GM10847 (cell line): ENCODE measurements around the gene ZNF385B.

Source experiments
- POLR2A ChIP-seq: IDR thresholded peaks from 2 replicates; pipeline ENCODE4 v1.6.1; 2011; ENCODE audit not compliant: insufficient read length; ENCODE audit errors: extremely low read depth

ZNF385B gene

DNA sequence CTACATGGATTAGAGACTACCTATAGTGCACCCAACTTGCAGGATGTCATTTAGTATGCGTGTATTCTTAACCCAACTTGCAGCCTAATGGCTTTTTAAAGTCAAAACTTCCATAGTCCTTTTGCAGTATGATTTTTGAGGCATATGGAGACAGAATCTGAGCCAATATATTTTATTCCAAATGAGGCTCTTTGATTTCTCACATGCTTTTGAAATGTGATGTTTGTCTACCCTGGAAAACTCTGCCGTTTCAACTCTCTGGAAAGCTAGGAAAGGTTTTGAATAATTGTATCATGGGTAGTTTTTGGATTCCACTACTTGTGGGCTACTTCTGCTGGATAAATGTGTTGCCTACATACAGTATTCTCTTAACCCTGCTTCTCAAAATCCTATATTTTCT, 206.6 kb downstream of the ZNF385B start:
- no peak for TF ChIP-seq POLR2A

- TF ChIP-seq POLR2A: no peak
Measured at GRCh38 chr2:179652296-179652695, 209.1 kb downstream of the ZNF385B start.

DNA sequence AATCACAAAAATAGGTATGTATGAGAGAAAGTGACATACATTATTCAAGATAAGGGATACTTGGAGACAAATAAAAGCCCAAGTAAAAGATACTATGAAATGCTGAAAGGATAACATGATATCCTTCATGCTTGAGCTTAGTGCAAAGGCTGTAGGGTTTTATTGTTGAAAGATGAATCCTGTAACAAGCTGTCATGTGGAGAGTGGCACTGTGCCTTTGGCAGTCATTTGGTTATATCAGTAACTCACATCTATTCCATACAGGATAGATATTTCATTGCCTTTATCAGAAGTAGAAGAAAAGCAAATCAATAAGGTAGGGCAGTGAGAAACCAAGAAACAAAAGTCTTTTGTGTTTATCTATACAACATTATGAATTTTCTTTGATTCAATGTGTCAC, 211.0 kb downstream of the ZNF385B start:
- no peak for TF ChIP-seq POLR2A

- no peak for TF ChIP-seq POLR2A
Measured at GRCh38 chr2:179646862-179647587, 214.4 kb downstream of the ZNF385B start.

GRCh38 chr2:179646173-179646769, 215.1 kb downstream of the ZNF385B start:
- TF ChIP-seq POLR2A: no peak

GRCh38 chr2:179645047-179645446, 216.4 kb downstream of the ZNF385B start:
- TF ChIP-seq POLR2A: no peak

DNA sequence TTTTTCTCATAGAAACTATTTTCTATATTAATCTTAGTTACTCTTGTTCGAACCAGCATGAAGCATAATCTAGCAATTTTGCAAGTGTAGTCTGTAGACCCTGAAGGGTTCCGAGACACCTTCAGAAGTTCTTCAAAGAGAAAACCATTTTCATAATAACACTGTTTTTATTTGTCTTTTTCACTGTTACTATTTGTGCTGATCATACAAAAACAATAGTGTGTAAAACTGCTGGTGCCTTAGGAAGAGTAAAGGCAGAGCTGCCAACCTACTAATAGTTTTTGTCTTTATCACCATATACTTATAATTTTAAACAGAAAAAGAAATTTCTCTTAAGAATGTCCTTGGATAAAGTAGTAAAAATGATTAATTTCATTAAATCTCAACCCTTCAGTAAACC, 218.9 kb downstream of the ZNF385B start:
- TF ChIP-seq POLR2A: no peak

DNA sequence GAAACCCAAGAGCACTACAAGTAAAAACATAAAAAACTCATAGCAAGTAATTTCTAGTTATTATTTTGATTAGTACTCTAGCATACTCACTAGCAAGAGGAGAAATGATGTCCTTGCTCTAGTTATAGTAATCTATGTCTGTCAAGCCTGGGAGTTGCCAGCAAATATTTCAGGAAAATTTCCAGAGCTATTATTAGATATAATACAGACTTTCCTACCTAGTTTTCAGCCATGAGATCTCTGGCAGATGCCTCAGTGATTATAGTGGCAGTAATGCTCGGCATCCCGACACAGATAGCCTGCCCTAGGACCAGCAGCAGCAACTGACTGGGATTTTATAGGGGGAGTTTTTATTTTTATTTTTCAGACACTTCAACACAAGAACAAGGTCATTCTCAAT, 224.4 kb downstream of the ZNF385B start:
- TF ChIP-seq POLR2A: no peak

GRCh38 chr2:179636100-179636980, 225.1 kb downstream of the ZNF385B start:
- TF ChIP-seq POLR2A: no peak

DNA sequence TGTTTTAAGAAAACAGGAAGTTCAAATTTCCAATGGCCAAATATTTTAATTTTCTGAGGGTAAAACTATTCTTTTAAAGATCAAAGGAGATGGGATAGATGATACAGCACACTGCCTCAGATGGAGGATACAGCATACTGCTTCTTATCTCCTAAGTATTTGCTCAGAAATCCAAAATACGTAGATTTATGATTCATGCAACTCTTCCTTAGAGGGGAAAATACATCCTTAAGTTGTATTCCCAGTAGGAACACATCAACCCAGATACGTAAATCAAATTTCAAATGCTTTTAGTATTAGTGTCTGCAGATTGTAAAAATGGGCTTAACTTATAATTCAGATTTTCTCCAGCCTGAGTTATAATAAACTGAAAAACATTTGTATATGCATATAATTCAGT, 235.2 kb downstream of the ZNF385B start:
- no peak for TF ChIP-seq POLR2A

DNA sequence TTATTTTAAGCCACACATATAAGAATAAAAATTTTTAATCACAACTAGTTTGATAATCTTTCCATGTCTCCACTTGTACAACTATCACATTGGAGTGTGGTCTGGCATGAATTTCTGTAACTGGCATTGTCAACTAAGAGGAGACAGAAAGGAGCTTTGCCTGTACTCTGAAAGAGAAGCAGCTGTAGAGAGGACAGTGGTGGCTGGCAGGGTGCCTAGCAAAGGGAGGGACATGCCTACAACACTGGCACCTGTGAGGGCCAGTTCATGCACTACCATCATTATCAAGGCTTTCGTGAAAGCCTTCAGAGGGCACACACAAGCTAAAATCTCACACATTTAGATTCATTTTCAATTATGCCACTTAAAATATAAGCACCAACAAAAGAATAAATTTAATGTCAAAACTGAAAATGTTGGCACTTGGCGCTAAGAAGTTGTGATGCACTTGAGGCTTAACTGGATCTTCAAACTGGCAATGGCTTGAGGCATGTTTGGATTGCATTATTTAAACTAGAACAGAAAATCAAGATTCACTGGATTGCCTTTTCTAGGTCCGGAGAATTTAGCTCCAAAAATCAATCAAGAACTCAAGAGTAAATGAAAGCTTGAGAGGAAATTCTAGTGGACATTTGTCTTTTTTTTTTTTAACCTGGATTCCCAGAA, 238.6 kb downstream of the ZNF385B start:
- TF ChIP-seq POLR2A: no peak

- no peak for TF ChIP-seq POLR2A
Measured at GRCh38 chr2:179622112-179622511, 239.3 kb downstream of the ZNF385B start.

DNA sequence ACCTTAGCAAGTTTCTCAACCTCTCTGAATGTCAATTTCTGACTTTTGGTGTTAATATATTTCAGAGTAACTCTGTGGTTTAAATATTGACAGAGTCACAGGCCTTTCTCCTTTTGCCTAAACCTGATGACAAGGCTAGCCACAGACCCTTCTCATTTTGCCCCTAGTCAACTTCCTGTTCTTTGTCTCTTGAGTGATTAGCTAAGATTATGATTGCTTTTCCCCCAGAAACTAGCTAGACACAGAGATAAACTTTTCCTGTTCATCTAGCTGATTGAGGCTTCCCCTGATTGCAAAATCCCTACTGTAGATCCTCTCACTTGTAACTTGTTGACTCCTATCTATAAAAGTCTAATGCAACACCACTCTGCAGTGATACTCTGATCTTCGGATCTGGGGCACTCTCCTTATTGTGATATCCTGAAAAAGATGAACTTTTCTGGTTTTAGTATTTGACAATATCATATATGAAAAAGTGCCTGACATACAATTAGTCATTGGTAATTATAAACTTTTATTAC, 241.4 kb downstream of the ZNF385B start:
- no peak for TF ChIP-seq POLR2A

DNA sequence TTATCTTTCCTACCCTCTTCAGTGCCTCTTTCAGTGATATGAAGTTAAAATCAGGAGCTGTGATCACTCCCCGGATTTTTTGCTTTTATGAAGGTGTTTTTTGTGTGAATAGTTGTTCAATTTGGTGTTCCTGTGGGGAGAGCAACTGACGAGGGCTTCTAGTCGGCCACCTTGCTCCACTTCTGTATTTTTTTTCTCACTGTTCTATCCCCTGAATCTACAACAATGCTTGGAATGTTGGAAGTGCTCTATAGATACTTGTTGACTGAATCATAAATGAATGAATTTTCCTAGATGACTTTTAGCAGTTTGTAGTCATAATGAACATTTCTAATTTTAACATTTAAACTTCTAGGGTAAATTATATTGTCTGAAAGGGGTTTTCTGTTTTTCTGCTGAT, 247.3 kb downstream of the ZNF385B start:
- TF ChIP-seq POLR2A: no peak

- TF ChIP-seq POLR2A: no peak
Measured at GRCh38 chr2:179613701-179614100, 247.7 kb downstream of the ZNF385B start.
